HUES48 (cell line): ENCODE measurements around the gene FLCN.
"Not testable (repeated sequence)": the region's sequence is repeated elsewhere in the genome, so short reads cannot be mapped to it uniquely, and the experiment has no call there.

Experiments
- H3K27ac ChIP-seq: one replicate; pipeline ENCODE4 v1.7.0; 2013; ENCODE audit warnings: low read depth, low read length, inconsistent platforms
- H3K27me3 ChIP-seq: 2 replicates; pipeline ENCODE4 v1.6.1; 2013; ENCODE audit warnings: mild to moderate bottlenecking, low read length; ENCODE audit not compliant: control insufficient read depth, insufficient read depth
- H3K36me3 ChIP-seq: 2 replicates; pipeline ENCODE4 v1.6.1; 2013; ENCODE audit warnings: low read length; ENCODE audit not compliant: control insufficient read depth, insufficient read depth
- H3K4me1 ChIP-seq: 2 replicates; pipeline ENCODE4 v1.6.1; 2013; ENCODE audit warnings: mild to moderate bottlenecking, low read length; ENCODE audit not compliant: control insufficient read depth, insufficient read depth
- H3K4me3 ChIP-seq: 2 replicates; pipeline ENCODE4 v1.5.1; 2013; ENCODE audit warnings: mild to moderate bottlenecking, low read depth, low read length
- H3K9ac ChIP-seq: 2 replicates; pipeline ENCODE4 v1.6.1; 2013; ENCODE audit warnings: mild to moderate bottlenecking, low read depth, low read length, moderate library complexity
- H3K9me3 ChIP-seq: 2 replicates; pipeline ENCODE4 v1.6.1; 2013; ENCODE audit warnings: low read length; ENCODE audit not compliant: control insufficient read depth, insufficient read depth

The FLCN gene

DNA sequence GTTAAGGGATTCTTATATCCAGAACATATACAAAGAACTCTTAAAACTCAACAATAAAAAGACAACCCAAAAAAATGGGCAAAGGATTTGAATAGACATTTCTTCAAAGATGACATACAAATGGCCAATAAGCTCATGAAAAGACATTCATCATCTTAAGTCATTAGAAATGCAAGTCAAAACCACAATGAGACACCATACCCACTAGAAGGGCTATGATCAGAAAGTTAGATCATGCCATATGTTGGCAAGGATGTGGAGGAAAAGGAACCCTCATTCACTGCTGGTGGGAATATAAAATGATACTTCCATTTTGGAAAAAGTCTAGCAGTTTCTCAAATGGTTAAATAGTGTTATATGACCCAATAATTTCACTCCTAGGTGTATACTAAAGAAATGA, 40.2 kb downstream of the FLCN start:
- H3K9me3 ChIP-seq = no peaks in the 10 kb centered on the region
- no peak overlapping the region for H3K27ac ChIP-seq
- no peak overlapping the region for H3K4me3 ChIP-seq
- H3K36me3 ChIP-seq = no peaks in the 10 kb centered on the region
- H3K27me3 ChIP-seq = no peaks in the 10 kb centered on the region
- H3K4me1 ChIP-seq = peaks cover 4% of the 10 kb centered on the region
- no peak overlapping the region for H3K9ac ChIP-seq

DNA sequence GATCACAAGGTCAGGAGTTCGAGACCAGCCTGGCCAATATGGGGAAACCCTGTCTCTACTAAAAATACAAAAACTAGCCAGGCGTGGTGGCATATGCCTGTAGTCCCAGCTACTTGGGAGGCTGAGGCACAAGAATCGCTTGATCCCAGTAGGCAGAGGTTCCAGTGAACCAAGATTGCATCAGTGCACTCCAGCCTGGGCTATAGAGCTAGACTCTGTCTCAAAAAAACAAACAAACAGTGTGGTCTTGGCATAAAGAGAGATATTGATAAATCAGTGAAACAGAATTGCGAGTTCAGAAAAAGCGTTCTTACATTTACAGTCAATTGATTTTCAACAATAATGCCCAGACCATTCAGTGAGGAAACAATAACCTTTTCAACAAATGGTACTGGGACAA, 41.5 kb downstream of the FLCN start:
- H3K27me3 ChIP-seq, H3K4me3 ChIP-seq, H3K9ac ChIP-seq, H3K4me1 ChIP-seq, H3K27ac ChIP-seq, H3K9me3 ChIP-seq, H3K36me3 ChIP-seq: not testable (repeated sequence)

- Histone ChIP-seq H3K9me3 (no peaks in the 10 kb centered on the region), H3K36me3 (peaks cover 6% of the 10 kb centered on the region; the same call in 1 of the 2 replicates), H3K4me3 (no peak overlapping the region), H3K27ac (no peak overlapping the region), H3K4me1 (peaks cover 5% of the 10 kb centered on the region), H3K9ac (no peak overlapping the region), H3K27me3 (no peaks in the 10 kb centered on the region)
Observed at GRCh38 chr17:17191961-17192381, 45.0 kb downstream of the FLCN start.

DNA sequence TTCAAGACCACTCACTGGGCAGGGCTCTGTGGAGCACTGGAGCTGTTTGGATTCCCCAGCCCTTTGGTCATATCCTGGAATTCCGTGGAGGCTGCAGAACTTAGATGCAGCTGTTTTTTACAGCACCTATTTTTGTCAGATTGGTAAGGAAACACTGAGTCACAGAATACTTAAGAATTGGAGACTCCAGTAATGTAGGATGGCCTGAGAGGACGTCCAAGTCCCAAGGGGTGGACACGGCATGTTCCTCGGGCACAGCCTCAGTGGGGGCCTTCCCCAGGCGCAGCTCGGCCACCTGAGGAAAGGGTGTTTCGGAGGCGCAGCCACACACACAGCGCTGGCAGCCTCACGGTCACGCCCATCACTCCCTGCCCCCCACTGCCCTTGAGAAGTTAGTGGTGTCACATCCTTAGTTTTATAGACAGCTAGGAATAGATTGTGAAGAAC, 45.6 kb downstream of the FLCN start:
- no peaks in the 10 kb centered on the region for H3K9me3 ChIP-seq
- no peak overlapping the region for H3K9ac ChIP-seq
- H3K27ac ChIP-seq = peak overlapping the region; percentile 16
- peaks cover 6% of the 10 kb centered on the region; the same call in 1 of the 2 replicates for H3K36me3 ChIP-seq
- H3K4me1 ChIP-seq = peaks cover 5% of the 10 kb centered on the region
- no peak overlapping the region for H3K4me3 ChIP-seq
- no peaks in the 10 kb centered on the region for H3K27me3 ChIP-seq

GRCh38 chr17:17190188-17190587, 46.8 kb downstream of the FLCN start:
- Histone ChIP-seq H3K27ac (no peak overlapping the region), H3K4me1 (peaks cover 5% of the 10 kb centered on the region), H3K27me3 (no peaks in the 10 kb centered on the region)

GRCh38 chr17:17189559-17189958, 47.4 kb downstream of the FLCN start:
- Histone ChIP-seq H3K36me3 (peaks cover 6% of the 10 kb centered on the region; the same call in 1 of the 2 replicates), H3K9ac (no peak overlapping the region), H3K9me3 (no peaks in the 10 kb centered on the region), H3K4me3 (no peak overlapping the region), H3K27me3 (no peaks in the 10 kb centered on the region), H3K4me1 (peaks cover 5% of the 10 kb centered on the region), H3K27ac (peak overlapping the region; percentile 4)

More at GRCh38 chr17:17190188-17190587, 46.8 kb downstream of the FLCN start:
- no peak overlapping the region for H3K9ac ChIP-seq
- no peaks in the 10 kb centered on the region for H3K9me3 ChIP-seq
- peaks cover 6% of the 10 kb centered on the region; the same call in 1 of the 2 replicates for H3K36me3 ChIP-seq
- no peak overlapping the region for H3K4me3 ChIP-seq

- Histone ChIP-seq H3K4me3 (no peak overlapping the region), H3K4me1 (peaks cover 5% of the 10 kb centered on the region), H3K27me3 (no peaks in the 10 kb centered on the region), H3K9ac (no peak overlapping the region), H3K27ac (no peak overlapping the region), H3K36me3 (peaks cover 15% of the 10 kb centered on the region), H3K9me3 (no peaks in the 10 kb centered on the region)
Observed at GRCh38 chr17:17188586-17188985, 48.4 kb downstream of the FLCN start.

- H3K27ac ChIP-seq = no peak overlapping the region
- H3K36me3 ChIP-seq = peaks cover 28% of the 10 kb centered on the region
- H3K4me1 ChIP-seq = peaks cover 2% of the 10 kb centered on the region
- no peak overlapping the region for H3K9ac ChIP-seq
- H3K27me3 ChIP-seq = no peaks in the 10 kb centered on the region
- no peaks in the 10 kb centered on the region for H3K9me3 ChIP-seq
- H3K4me3 ChIP-seq = no peak overlapping the region
Observed at GRCh38 chr17:17186551-17187505, 50.1 kb downstream of the FLCN start.

DNA sequence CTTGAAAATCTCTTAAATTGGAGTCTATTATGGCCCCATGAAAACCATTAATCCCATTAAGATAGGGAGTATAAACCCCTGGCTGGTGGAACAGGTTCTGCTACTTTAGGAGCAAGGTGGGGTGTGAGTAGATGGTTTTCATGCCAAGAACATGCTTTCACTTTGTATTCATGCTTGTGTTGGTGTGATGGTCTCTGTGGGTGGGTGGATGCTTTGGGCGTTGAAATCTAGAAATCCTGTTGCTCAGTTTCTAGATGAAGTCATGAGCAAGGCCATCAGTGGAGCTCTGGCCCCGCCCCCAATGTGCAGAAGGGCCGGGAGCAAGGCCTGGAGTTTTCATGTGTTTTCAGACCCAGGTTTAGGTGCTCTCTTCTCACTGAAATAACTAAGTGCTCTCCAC, 50.9 kb downstream of the FLCN start:
- no peak overlapping the region for H3K27ac ChIP-seq
- no peak overlapping the region for H3K9ac ChIP-seq
- H3K4me3 ChIP-seq = no peak overlapping the region
- peaks cover 34% of the 10 kb centered on the region for H3K36me3 ChIP-seq
- H3K4me1 ChIP-seq = no peaks in the 10 kb centered on the region
- no peaks in the 10 kb centered on the region for H3K27me3 ChIP-seq
- H3K9me3 ChIP-seq = no peaks in the 10 kb centered on the region

GRCh38 chr17:17184985-17185757, 51.8 kb downstream of the FLCN start:
- H3K27me3 ChIP-seq, H3K9ac ChIP-seq, H3K27ac ChIP-seq, H3K4me3 ChIP-seq, H3K9me3 ChIP-seq, H3K4me1 ChIP-seq: not testable (repeated sequence)
- peaks cover 43% of the 10 kb centered on the region for H3K36me3 ChIP-seq

DNA sequence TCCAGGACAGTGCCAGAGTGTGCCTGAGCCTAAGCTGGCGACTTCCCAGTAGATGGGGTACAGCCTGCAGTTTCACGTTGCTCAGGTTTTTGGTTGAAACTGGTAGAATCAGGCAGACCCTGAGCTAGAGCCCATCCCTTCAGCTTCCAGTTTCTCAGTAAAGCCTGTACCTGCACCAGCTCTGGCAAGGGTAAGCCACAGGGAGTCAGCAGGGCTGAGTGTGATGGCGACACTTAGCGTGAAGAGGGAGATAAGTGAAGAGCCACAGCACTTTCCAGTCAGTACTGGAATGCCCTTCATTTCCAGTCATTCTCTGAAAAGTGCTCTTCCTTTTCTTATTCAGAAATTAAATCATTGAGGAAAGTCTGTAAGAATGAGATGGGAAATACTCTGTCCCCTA, 53.2 kb downstream of the FLCN start:
- H3K9me3 ChIP-seq = no peaks in the 10 kb centered on the region
- no peaks in the 10 kb centered on the region for H3K27me3 ChIP-seq
- H3K27ac ChIP-seq = no peak overlapping the region
- H3K4me3 ChIP-seq = no peak overlapping the region
- H3K4me1 ChIP-seq = no peaks in the 10 kb centered on the region
- H3K36me3 ChIP-seq = peaks cover 48% of the 10 kb centered on the region
- H3K9ac ChIP-seq = no peak overlapping the region
